IPS-20b (cell line): ENCODE results near the gene LAMA2.

Source experiments
- H3K27ac ChIP-seq: one replicate; pipeline ENCODE4 v1.5.1; 2013; ENCODE audit warnings: low read length
- H3K27me3 ChIP-seq: 2 replicates; pipeline ENCODE4 v1.6.1; 2013; ENCODE audit warnings: mild to moderate bottlenecking, low read length, inconsistent platforms; ENCODE audit not compliant: insufficient read depth
- H3K36me3 ChIP-seq: 2 replicates; pipeline ENCODE4 v1.6.1; 2013; ENCODE audit warnings: low read depth, mild to moderate bottlenecking, inconsistent platforms, low read length, moderate library complexity; ENCODE audit not compliant: insufficient read depth
- H3K4me1 ChIP-seq: 2 replicates; pipeline ENCODE4 v1.6.1; 2013; ENCODE audit warnings: mild to moderate bottlenecking, control low read depth, inconsistent platforms, low read length, moderate library complexity; ENCODE audit not compliant: insufficient read depth
- H3K4me3 ChIP-seq: 2 replicates; pipeline ENCODE4 v1.5.1; 2013; ENCODE audit warnings: mild to moderate bottlenecking, low read length, inconsistent platforms
- H3K9ac ChIP-seq: 2 replicates; pipeline ENCODE4 v1.6.1; 2013; ENCODE audit warnings: low read depth, mild to moderate bottlenecking, inconsistent platforms, low read length, moderate library complexity
- H3K9me3 ChIP-seq: 2 replicates; pipeline ENCODE4 v1.6.1; 2013; ENCODE audit warnings: mild to moderate bottlenecking, low read depth, low read length, inconsistent platforms; ENCODE audit not compliant: insufficient read depth

LAMA2 gene

GRCh38 chr6:129016844-129017243 lies 133.9 kb downstream of the LAMA2 start:
- Histone ChIP-seq H3K27me3 (no peaks in the 10 kb centered on the region), H3K4me3 (no peak overlapping the region), H3K36me3 (no peaks in the 10 kb centered on the region), H3K27ac (no peak overlapping the region), H3K9me3 (no peaks in the 10 kb centered on the region), H3K4me1 (no peaks in the 10 kb centered on the region), H3K9ac (no peak overlapping the region)

- no peaks in the 10 kb centered on the region for H3K36me3 ChIP-seq
- no peaks in the 10 kb centered on the region for H3K9me3 ChIP-seq
- H3K27ac ChIP-seq, result no peak overlapping the region
- H3K27me3 ChIP-seq, result no peaks in the 10 kb centered on the region
- no peak overlapping the region for H3K9ac ChIP-seq
- no peak overlapping the region for H3K4me3 ChIP-seq
- no peaks in the 10 kb centered on the region for H3K4me1 ChIP-seq
Measured at GRCh38 chr6:129022011-129022553, 139.1 kb downstream of the LAMA2 start.

GRCh38 chr6:129026601-129027000 lies 143.7 kb downstream of the LAMA2 start:
- Histone ChIP-seq H3K4me1 (peaks cover 7% of the 10 kb centered on the region; the same call in 1 of the 2 replicates), H3K4me3 (no peak overlapping the region), H3K9me3 (no peaks in the 10 kb centered on the region), H3K9ac (no peak overlapping the region), H3K27me3 (peaks cover 40% of the 10 kb centered on the region; the same call in 1 of the 2 replicates), H3K36me3 (no peaks in the 10 kb centered on the region), H3K27ac (no peak overlapping the region)

- H3K4me1 ChIP-seq, result peaks cover 7% of the 10 kb centered on the region; the same call in 1 of the 2 replicates
- no peak overlapping the region for H3K4me3 ChIP-seq
- H3K27ac ChIP-seq, result no peak overlapping the region
- no peaks in the 10 kb centered on the region for H3K9me3 ChIP-seq
- peaks cover 41% of the 10 kb centered on the region; the same call in 1 of the 2 replicates for H3K27me3 ChIP-seq
- no peaks in the 10 kb centered on the region for H3K36me3 ChIP-seq
- no peak overlapping the region for H3K9ac ChIP-seq
Measured at GRCh38 chr6:129029778-129030177, 146.8 kb downstream of the LAMA2 start.

GRCh38 chr6:129030215-129030614 lies 147.3 kb downstream of the LAMA2 start:
- H3K9ac ChIP-seq, result no peak overlapping the region
- peaks cover 7% of the 10 kb centered on the region; the same call in 1 of the 2 replicates for H3K4me1 ChIP-seq
- no peak overlapping the region for H3K27ac ChIP-seq
- H3K36me3 ChIP-seq, result no peaks in the 10 kb centered on the region
- H3K27me3 ChIP-seq, result peaks cover 41% of the 10 kb centered on the region; the same call in 1 of the 2 replicates
- no peaks in the 10 kb centered on the region for H3K9me3 ChIP-seq
- H3K4me3 ChIP-seq, result no peak overlapping the region

GRCh38 chr6:129031051-129031599 lies 148.2 kb downstream of the LAMA2 start:
- Histone ChIP-seq H3K9ac (no peak overlapping the region), H3K27ac (no peak overlapping the region), H3K4me3 (no peak overlapping the region), H3K9me3 (no peaks in the 10 kb centered on the region), H3K27me3 (peaks cover 41% of the 10 kb centered on the region; the same call in 1 of the 2 replicates), H3K4me1 (peaks cover 7% of the 10 kb centered on the region; the same call in 1 of the 2 replicates), H3K36me3 (no peaks in the 10 kb centered on the region)

GRCh38 chr6:129032602-129033001 lies 149.7 kb downstream of the LAMA2 start:
- Histone ChIP-seq H3K4me1 (peaks cover 7% of the 10 kb centered on the region; the same call in 1 of the 2 replicates), H3K27ac (no peak overlapping the region), H3K9ac (no peak overlapping the region), H3K27me3 (peaks cover 39% of the 10 kb centered on the region; the same call in 1 of the 2 replicates), H3K36me3 (no peaks in the 10 kb centered on the region), H3K4me3 (no peak overlapping the region), H3K9me3 (no peaks in the 10 kb centered on the region)

GRCh38 chr6:129033180-129033579 lies 150.2 kb downstream of the LAMA2 start:
- Histone ChIP-seq H3K27ac (no peak overlapping the region), H3K9me3 (no peaks in the 10 kb centered on the region), H3K4me1 (peaks cover 7% of the 10 kb centered on the region; the same call in 1 of the 2 replicates), H3K36me3 (no peaks in the 10 kb centered on the region), H3K27me3 (peaks cover 33% of the 10 kb centered on the region; the same call in 1 of the 2 replicates), H3K9ac (no peak overlapping the region), H3K4me3 (no peak overlapping the region)

- Histone ChIP-seq H3K4me3 (no peak overlapping the region), H3K27me3 (peaks cover 29% of the 10 kb centered on the region; the same call in 1 of the 2 replicates), H3K4me1 (peaks cover 7% of the 10 kb centered on the region; the same call in 1 of the 2 replicates), H3K9ac (no peak overlapping the region), H3K9me3 (no peaks in the 10 kb centered on the region), H3K27ac (no peak overlapping the region), H3K36me3 (no peaks in the 10 kb centered on the region)
Measured at GRCh38 chr6:129033581-129033980, 150.6 kb downstream of the LAMA2 start.

- H3K27me3 ChIP-seq, result no peaks in the 10 kb centered on the region
- no peaks in the 10 kb centered on the region for H3K9me3 ChIP-seq
- no peaks in the 10 kb centered on the region for H3K4me1 ChIP-seq
- H3K36me3 ChIP-seq, result no peaks in the 10 kb centered on the region
- no peak overlapping the region for H3K9ac ChIP-seq
- H3K27ac ChIP-seq, result no peak overlapping the region
- no peak overlapping the region for H3K4me3 ChIP-seq
Measured at GRCh38 chr6:129041563-129041962, 158.6 kb downstream of the LAMA2 start.

GRCh38 chr6:129046526-129046925 lies 163.6 kb downstream of the LAMA2 start:
- Histone ChIP-seq H3K4me1 (no peaks in the 10 kb centered on the region), H3K36me3 (no peaks in the 10 kb centered on the region), H3K9me3 (no peaks in the 10 kb centered on the region), H3K4me3 (no peak overlapping the region), H3K27ac (no peak overlapping the region), H3K27me3 (no peaks in the 10 kb centered on the region), H3K9ac (no peak overlapping the region)

GRCh38 chr6:129047834-129048233 lies 164.9 kb downstream of the LAMA2 start:
- Histone ChIP-seq H3K27me3 (no peaks in the 10 kb centered on the region), H3K36me3 (no peaks in the 10 kb centered on the region), H3K9me3 (no peaks in the 10 kb centered on the region), H3K4me3 (no peak overlapping the region), H3K4me1 (no peaks in the 10 kb centered on the region), H3K9ac (no peak overlapping the region), H3K27ac (no peak overlapping the region)
